Measurements from ENCODE around the gene TMEM39A.

The TMEM39A gene

GRCh38 chr3:119403201-119403600 lies 60.2 kb downstream of the TMEM39A start:
- TF ChIP-seq CTCF (IDR thresholded peaks at IDR 0.05; ENCODE audit: insufficient read depth, low read depth, low read length, missing control alignments) = no peak

GRCh38 chr3:119402791-119403190 lies 60.6 kb downstream of the TMEM39A start:
- no peak for TF ChIP-seq CTCF (IDR thresholded peaks at IDR 0.05; ENCODE audit: insufficient read depth, low read depth, low read length, missing control alignments)
- no peak for DNase-seq (ENCODE audit: low read depth)
- no peak overlapping the region for H3K4me3 ChIP-seq (ENCODE audit: low read depth, low read length)

More at GRCh38 chr3:119403201-119403600, 60.2 kb downstream of the TMEM39A start:
- no peak overlapping the region for H3K4me3 ChIP-seq (ENCODE audit: low read depth, low read length)
- DNase-seq (ENCODE audit: low read depth) = no peak

GRCh38 chr3:119401503-119402440 lies 61.6 kb downstream of the TMEM39A start:
- peak; percentile 66 for DNase-seq (ENCODE audit: low read depth)
- no peak for TF ChIP-seq CTCF (IDR thresholded peaks at IDR 0.05; ENCODE audit: insufficient read depth, low read depth, low read length, missing control alignments)
- H3K4me3 ChIP-seq (ENCODE audit: low read depth, low read length) = no peak overlapping the region; the same call in 1 of the 2 replicates

GRCh38 chr3:119401069-119401468 lies 62.3 kb downstream of the TMEM39A start:
- no peak for TF ChIP-seq CTCF (IDR thresholded peaks at IDR 0.05; ENCODE audit: insufficient read depth, low read depth, low read length, missing control alignments)
- H3K4me3 ChIP-seq (ENCODE audit: low read depth, low read length) = no peak overlapping the region; the same call in 1 of the 2 replicates
- peak; percentile 68 for DNase-seq (ENCODE audit: low read depth)

- H3K4me3 ChIP-seq (ENCODE audit: low read depth, low read length) = no peak overlapping the region
- no peak for TF ChIP-seq CTCF (IDR thresholded peaks at IDR 0.05; ENCODE audit: insufficient read depth, low read depth, low read length, missing control alignments)
- DNase-seq (ENCODE audit: low read depth) = no peak
Measured at GRCh38 chr3:119400466-119400865, 62.9 kb downstream of the TMEM39A start.

- DNase-seq (ENCODE audit: low read depth) = no peak
- TF ChIP-seq CTCF (IDR thresholded peaks at IDR 0.05; ENCODE audit: insufficient read depth, low read depth, low read length, missing control alignments) = no peak
- no peak overlapping the region for H3K4me3 ChIP-seq (ENCODE audit: low read depth, low read length)
Measured at GRCh38 chr3:119396870-119397269, 66.5 kb downstream of the TMEM39A start.

Data from GM12865 (cell line).